Measurements from ENCODE around the gene ARFGEF2. TPM values are rescaled to one million over a fixed set of nuclear protein-coding genes. Genes with fewer than 3 reads are reported as not detected.
"Not testable (repeated sequence)": the region's sequence is repeated elsewhere in the genome, so short reads cannot be mapped to it uniquely, and the experiment has no call there.

Gene ARFGEF2
- total and polyA plus RNA-seq, 8 donors: 6.5 to 127 (median 33.6) TPM

DNA sequence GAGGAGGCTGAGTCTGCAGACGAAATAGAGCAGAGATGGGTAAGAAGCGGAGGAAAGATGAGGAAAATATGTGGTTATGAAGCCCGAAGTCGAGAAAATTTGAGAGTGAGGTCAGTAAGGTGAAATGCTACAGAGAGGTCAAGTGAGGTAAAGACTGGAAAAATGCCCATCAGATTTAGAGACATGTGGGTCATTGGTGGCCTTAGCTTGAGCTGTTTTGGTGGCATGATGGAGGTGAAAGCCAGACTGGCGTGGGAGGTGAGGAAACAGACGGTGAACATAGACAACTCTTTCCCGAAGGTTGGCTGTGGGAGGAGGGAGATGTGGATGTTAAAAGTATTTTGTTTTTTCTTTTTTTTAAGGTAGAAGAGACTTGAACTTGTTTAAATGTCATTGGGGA lies 9.4 kb downstream of the ARFGEF2 start:
- no peaks in the 10 kb centered on the region for H3K36me3 ChIP-seq
- H3K4me3 ChIP-seq: no peak overlapping the region
- H3K27me3 ChIP-seq: no peaks in the 10 kb centered on the region
- no peaks in the 10 kb centered on the region for H3K9me3 ChIP-seq
- H3K27ac ChIP-seq: peak overlapping the region in 2 of 5 donors; percentile 37 to 75
- WGBS, 5 donors: 83 to 90% (median 87%) methylated on average over 7 of the region's 7 CpGs
- no peak for TF ChIP-seq EP300 (IDR thresholded peaks at IDR 0.05)
- TF ChIP-seq POLR2AphosphoS5 (IDR thresholded peaks at IDR 0.05): no peak
- intact Hi-C loops (cut with DNase I; ENCODE audit: low total_unique reads): no loop called here
- H3K4me1 ChIP-seq: peaks cover 33 to 85% (median 61%) of the 10 kb centered on the region in 4 donors
- DNase-seq: no peak

DNA sequence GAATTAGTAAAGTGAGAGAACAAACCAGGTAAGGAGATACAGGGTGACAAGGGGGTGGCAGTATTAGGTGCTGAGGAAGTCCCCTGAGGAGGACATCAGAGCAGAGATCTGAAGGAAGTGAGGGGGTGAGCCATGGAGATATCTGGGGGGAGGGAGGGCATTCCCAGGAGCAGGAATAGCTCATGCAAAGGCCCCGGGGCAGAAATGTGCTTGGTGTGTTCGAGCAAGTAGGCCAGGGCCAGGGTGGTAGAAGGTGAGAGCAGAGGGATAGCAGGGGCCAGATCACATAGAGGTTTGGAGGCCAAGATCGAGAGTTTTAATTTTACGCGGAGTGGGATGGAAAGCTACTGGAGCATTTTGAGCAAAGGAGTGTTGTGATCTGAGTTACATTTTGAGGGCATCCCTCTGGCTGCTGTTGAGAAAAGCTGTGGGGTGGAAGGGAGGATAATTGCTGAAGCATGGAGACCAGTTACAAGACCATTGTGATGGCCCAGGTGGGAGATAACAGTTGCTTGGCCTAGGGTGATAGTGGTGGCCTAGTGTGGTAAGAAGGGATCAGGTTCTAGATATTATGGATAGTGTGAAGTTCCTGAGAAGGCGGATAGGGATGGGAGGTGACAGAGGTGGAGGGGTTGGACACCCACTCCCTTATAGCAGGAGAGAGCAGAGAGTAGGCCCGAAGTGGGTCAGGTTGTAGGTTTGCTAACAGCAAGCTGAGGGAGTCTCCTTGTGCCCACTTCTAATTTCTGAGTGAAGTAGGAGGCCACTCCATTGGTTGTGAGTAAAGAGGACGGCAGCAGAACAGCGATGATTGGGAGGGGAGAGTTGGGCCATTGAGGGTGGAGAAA lies 10.2 kb downstream of the ARFGEF2 start:
- Histone ChIP-seq H3K4me1 (peaks cover 33 to 76% (median 54%) of the 10 kb centered on the region in 4 donors), H3K4me3 (no peak overlapping the region), H3K27me3 (no peaks in the 10 kb centered on the region), H3K36me3 (no peaks in the 10 kb centered on the region), H3K27ac (peak overlapping the region in 2 of 5 donors; percentile 10 to 15), H3K9me3 (no peaks in the 10 kb centered on the region)
- no peak for DNase-seq
- no peak for TF ChIP-seq EP300 (IDR thresholded peaks at IDR 0.05)
- no peak for TF ChIP-seq POLR2AphosphoS5 (IDR thresholded peaks at IDR 0.05)
- TF ChIP-seq, protein P1, sequence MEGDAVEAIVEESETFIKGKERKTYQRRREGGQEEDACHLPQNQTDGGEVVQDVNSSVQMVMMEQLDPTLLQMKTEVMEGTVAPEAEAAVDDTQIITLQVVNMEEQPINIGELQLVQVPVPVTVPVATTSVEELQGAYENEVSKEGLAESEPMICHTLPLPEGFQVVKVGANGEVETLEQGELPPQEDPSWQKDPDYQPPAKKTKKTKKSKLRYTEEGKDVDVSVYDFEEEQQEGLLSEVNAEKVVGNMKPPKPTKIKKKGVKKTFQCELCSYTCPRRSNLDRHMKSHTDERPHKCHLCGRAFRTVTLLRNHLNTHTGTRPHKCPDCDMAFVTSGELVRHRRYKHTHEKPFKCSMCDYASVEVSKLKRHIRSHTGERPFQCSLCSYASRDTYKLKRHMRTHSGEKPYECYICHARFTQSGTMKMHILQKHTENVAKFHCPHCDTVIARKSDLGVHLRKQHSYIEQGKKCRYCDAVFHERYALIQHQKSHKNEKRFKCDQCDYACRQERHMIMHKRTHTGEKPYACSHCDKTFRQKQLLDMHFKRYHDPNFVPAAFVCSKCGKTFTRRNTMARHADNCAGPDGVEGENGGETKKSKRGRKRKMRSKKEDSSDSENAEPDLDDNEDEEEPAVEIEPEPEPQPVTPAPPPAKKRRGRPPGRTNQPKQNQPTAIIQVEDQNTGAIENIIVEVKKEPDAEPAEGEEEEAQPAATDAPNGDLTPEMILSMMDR (IDR thresholded peaks at IDR 0.05): no peak
- TF ChIP-seq POLR2A (IDR thresholded peaks at IDR 0.05): no peak
- intact Hi-C loops (cut with DNase I; ENCODE audit: low total_unique reads): no loop called here
- 94 to 96% (median 96%) methylated on average over 9 of the region's 9 CpGs for WGBS, 5 donors

DNA sequence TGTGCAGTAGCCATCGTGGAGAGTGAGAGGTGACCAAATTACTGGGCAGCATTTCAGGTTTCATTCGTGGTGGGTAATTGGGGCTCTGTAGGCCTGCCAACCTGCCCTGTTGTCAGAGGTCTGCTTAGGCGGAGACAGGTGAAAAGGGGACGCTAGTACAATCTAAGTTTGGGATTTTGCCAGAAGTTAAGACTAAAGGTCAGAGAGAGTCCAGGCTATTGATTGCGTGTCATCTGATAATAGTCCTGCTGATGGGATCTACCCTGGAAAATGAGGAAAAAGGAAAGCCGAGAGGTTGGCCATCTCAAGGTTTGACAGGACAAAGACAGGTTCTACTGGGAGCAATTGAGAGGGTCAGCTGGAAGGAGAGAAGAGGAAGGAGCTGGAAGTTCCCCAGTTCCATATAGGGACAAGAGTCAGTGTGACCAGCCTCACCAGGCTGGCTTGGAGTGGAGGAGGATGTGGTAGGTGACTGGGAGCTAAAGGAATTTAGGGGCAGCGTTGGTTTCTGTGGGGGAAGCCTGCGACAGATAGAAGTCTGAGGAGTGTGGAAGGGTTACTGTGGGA lies 10.9 kb downstream of the ARFGEF2 start:
- H3K9me3 ChIP-seq: no peaks in the 10 kb centered on the region
- TF ChIP-seq POLR2A (IDR thresholded peaks at IDR 0.05): no peak
- no peak for TF ChIP-seq EP300 (IDR thresholded peaks at IDR 0.05)
- TF ChIP-seq POLR2AphosphoS5 (IDR thresholded peaks at IDR 0.05): no peak
- TF ChIP-seq, protein P1 (IDR thresholded peaks at IDR 0.05): no peak
- 50 to 73% (median 59%) methylated on average over 8 of the region's 8 CpGs for WGBS, 5 donors
- no peaks in the 10 kb centered on the region for H3K27me3 ChIP-seq
- H3K4me1 ChIP-seq: peaks cover 33 to 76% (median 48%) of the 10 kb centered on the region in 4 donors
- no peaks in the 10 kb centered on the region for H3K36me3 ChIP-seq
- no peak overlapping the region for H3K4me3 ChIP-seq
- peak overlapping the region in 3 of 5 donors; percentile 10 to 38 (median 15) for H3K27ac ChIP-seq
- DNase-seq: no peak
- intact Hi-C loops (cut with DNase I; ENCODE audit: low total_unique reads): no loop called here

DNA sequence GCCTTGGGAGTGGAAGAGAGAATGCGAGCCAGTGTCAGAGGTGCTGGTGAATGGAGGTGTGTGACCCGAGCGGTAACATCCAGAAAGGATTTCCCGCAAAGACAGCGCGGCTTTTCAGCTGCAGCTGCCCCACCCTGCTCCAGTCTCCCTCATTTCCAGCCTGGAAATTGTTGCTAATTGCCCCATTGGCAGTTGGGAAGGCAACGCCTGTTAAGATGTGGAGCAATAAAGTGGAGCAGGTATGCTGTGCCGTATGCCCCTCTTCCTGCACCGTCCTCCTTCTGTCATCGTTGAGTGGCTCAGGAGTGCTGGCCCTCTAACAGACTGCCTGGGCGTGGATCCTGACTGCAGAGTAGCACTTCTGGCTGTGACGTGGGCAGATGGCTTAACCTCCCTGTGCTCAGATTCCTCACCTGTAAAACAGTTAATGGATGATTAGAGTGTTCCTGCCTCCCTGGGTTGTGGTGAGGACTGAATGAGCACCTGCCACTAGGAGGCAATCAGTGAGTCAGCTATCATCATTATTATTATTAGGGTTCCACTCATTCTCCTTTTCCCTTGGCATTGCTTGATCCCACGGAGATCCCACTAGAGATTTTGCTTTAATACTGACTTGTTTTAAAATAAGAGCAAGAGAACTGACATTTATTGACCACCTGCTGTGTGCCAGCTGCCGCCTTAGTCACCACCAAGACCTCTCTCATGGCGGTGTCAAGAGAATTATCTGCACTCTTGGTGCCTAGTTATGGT lies 11.7 kb downstream of the ARFGEF2 start:
- Histone ChIP-seq H3K9me3 (no peaks in the 10 kb centered on the region), H3K27ac (peak overlapping the region in 2 of 5 donors; percentile 15 to 38), H3K4me1 (peaks cover 33 to 76% (median 50%) of the 10 kb centered on the region in 4 donors), H3K4me3 (no peak overlapping the region), H3K27me3 (no peaks in the 10 kb centered on the region), H3K36me3 (no peaks in the 10 kb centered on the region)
- TF ChIP-seq POLR2A (IDR thresholded peaks at IDR 0.05) (no peak), POLR2AphosphoS5 (IDR thresholded peaks at IDR 0.05) (no peak), EP300 (IDR thresholded peaks at IDR 0.05) (no peak)
- TF ChIP-seq, protein P1 (IDR thresholded peaks at IDR 0.05): no peak
- no peak for DNase-seq
- intact Hi-C loops (cut with DNase I; ENCODE audit: low total_unique reads): no loop called here
- WGBS, 5 donors: 84 to 93% (median 92%) methylated on average over 15 of the region's 15 CpGs

DNA sequence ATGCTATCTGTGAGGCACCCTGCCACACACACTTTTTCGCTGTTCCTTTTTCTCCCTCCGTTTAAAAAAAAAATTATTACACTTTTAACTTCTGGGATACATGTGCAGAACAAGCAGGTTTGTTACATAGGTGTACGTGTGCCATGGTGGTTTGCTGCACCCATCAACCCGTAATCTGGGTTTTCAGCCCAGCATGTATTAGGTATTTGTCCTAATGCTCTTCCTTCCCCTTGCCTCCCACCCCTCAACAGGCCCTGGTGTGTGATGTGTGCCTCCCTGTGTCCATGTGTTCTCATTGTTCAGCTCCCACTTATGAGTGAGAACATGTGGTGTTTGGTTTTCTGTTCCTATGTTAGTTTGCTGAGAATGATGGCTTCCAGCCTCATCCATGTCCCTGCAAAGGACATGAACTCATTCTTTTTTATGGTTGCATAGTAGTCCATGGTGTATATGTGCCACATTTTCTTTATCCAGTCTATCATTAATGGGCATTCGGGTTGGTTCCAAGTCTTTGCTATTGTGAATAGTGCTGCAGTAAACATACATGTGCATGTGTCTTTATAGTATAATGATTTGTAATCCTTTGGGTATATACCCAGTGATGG lies 12.9 kb downstream of the ARFGEF2 start:
- 93 to 95% (median 94%) methylated on average over 5 of the region's 5 CpGs for WGBS, 5 donors
- H3K27me3 ChIP-seq; H3K36me3 ChIP-seq; H3K27ac ChIP-seq; H3K9me3 ChIP-seq; DNase-seq; H3K4me3 ChIP-seq; intact Hi-C loops (cut with DNase I; ENCODE audit: low total_unique reads): not testable (repeated sequence)
- peaks cover 25 to 65% (median 46%) of the 10 kb centered on the region in 4 donors for H3K4me1 ChIP-seq

DNA sequence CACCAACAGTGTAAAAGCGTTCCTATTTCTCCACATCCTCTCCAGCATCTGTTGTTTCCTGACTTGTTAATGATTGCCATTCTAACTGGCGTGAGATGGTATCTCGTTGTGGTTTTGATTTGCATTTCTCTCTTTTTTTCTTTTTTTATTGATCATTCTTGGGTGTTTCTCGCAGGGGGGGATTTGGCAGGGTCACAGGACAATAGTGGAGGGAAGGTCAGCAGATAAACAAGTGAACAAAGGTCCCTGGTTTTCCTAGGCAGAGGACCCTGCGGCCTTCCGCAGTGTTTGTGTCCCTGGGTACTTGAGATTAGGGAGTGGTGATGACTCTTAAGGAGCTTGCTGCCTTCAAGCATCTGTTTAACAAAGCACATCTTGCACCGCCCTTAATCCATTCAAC lies 13.5 kb downstream of the ARFGEF2 start:
- intact Hi-C loops (cut with DNase I; ENCODE audit: low total_unique reads); DNase-seq; H3K36me3 ChIP-seq; H3K27ac ChIP-seq; H3K9me3 ChIP-seq; H3K27me3 ChIP-seq; H3K4me3 ChIP-seq: not testable (repeated sequence)
- WGBS, 5 donors: 54 to 77% (median 66%) methylated on average over 4 to 6 of the region's 7 CpGs
- peaks cover 19 to 62% (median 43%) of the 10 kb centered on the region in 4 donors for H3K4me1 ChIP-seq

DNA sequence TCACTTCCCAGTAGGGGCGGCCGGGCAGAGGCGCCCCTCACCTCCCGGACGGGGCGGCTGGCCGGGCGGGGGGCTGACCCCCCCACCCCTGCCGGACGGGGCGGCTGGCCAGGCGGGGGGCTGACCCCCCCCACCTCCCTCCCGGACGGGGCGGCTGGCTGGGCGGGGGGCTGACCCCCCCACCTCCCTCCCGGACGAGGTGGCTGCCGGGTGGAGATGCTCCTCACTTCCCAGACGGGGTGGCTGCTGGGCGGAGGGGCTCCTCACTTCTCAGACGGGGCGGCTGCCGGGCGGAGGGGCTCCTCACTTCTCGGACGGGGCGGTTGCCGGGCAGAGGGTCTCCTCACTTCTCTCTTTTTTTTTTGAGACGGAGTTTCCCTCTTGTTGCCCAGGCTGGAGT lies 14.7 kb downstream of the ARFGEF2 start:
- H3K27ac ChIP-seq; DNase-seq; intact Hi-C loops (cut with DNase I; ENCODE audit: low total_unique reads); H3K4me3 ChIP-seq; H3K27me3 ChIP-seq; H3K9me3 ChIP-seq; H3K36me3 ChIP-seq: not testable (repeated sequence)
- peaks cover 11 to 58% (median 32%) of the 10 kb centered on the region in 4 donors for H3K4me1 ChIP-seq
- 95 to 100% (median 98%) methylated on average over 1 to 26 of the region's 30 CpGs for WGBS, 5 donors

All from stomach (tissue), 9 donors.